Activated T-cell treated with anti-CD3 and anti-CD28 coated beads, Interleukin-2, amount 50 U/mL, for 72 hours (primary cell): ENCODE measurements around the gene SMARCB1. TPM values are rescaled to one million over a fixed set of nuclear protein-coding genes. Genes with fewer than 3 reads are reported as not detected.

Source experiments
- ATAC-seq, 2 donors: fragments of 150-1000 bp; cut with Tn5 transposase; replicated peaks in 1 of 2; 2 replicates each; pipeline ENCODE4 v1.10.0; 2021; ENCODE audit warnings: moderate library complexity in 2 of 2, mild to moderate bottlenecking in 1 of 2
- DNase-seq, 2 donors: peaks; one replicate each; pipeline ENCODE4 v3.0.0; 2021 to 2022; ENCODE audit warnings: mixed read lengths in 1 of 2
- H3K27ac Mint-ChIP-seq: one replicate; pipeline ENCODE4 v1.8.0; 2022; ENCODE audit warnings: mild to moderate bottlenecking, moderate library complexity, mixed read lengths
- H3K27me3 Mint-ChIP-seq: one replicate; pipeline ENCODE4 v1.8.0; 2022; ENCODE audit warnings: low read depth, mixed read lengths
- H3K36me3 Mint-ChIP-seq, 2 donors: one replicate each; pipeline ENCODE4 v1.8.0; 2022; ENCODE audit warnings: mixed read lengths in 2 of 2, mild to moderate bottlenecking in 1 of 2; ENCODE audit not compliant: insufficient read depth in 2 of 2
- H3K4me1 Mint-ChIP-seq: one replicate; pipeline ENCODE4 v1.8.0; 2022; ENCODE audit warnings: low read depth, mixed read lengths
- H3K4me3 Mint-ChIP-seq, 2 donors: one replicate each; pipeline ENCODE4 v1.8.0; 2022; ENCODE audit warnings: mild to moderate bottlenecking in 2 of 2, mixed read lengths in 2 of 2, moderate library complexity in 2 of 2
- H3K9me3 Mint-ChIP-seq, 2 donors: one replicate each; pipeline ENCODE4 v1.8.0; 2022; ENCODE audit warnings: mixed read lengths in 2 of 2
- total RNA-seq, 2 donors: library from RNA; stranded (reverse); gene quantifications; one replicate each; pipeline ENCODE4 v1.2.3, GENCODE V29; 2022

Gene SMARCB1
- total RNA-seq, 2 donors from 2014 or later, result 67.4 to 83.0 TPM

GRCh38 chr22:23836281-23836680 lies 49.5 kb downstream of the SMARCB1 start:
- Mint-ChIP-seq H3K4me3 (no peak overlapping the region), H3K27ac (no peak overlapping the region), H3K36me3 (peaks cover 0 to 3% of the 10 kb centered on the region in 2 donors), H3K4me1 (peaks cover 24% of the 10 kb centered on the region), H3K9me3 (no peaks in the 10 kb centered on the region), H3K27me3 (peaks cover 18% of the 10 kb centered on the region)
- no peak for ATAC-seq
- DNase-seq, result no peak

GRCh38 chr22:23836692-23837495 lies 50.1 kb downstream of the SMARCB1 start:
- ATAC-seq (no peak), DNase-seq (no peak)
- Mint-ChIP-seq H3K9me3 (no peaks in the 10 kb centered on the region), H3K27ac (no peak overlapping the region), H3K4me1 (peaks cover 24% of the 10 kb centered on the region), H3K4me3 (peak overlapping the region; percentile 17 to 98), H3K27me3 (peaks cover 20% of the 10 kb centered on the region), H3K36me3 (peaks cover 0 to 3% of the 10 kb centered on the region in 2 donors)

- H3K4me1 Mint-ChIP-seq, result peaks cover 24% of the 10 kb centered on the region
- H3K27ac Mint-ChIP-seq, result no peak overlapping the region
These were observed 50.7 kb downstream of the SMARCB1 start for GRCh38 chr22:23837496-23837859.

GRCh38 chr22:23837911-23838680 lies 51.3 kb downstream of the SMARCB1 start:
- peak overlapping the region; percentile 98 for H3K4me3 Mint-ChIP-seq
- DNase-seq, result peak in 1 of 2 donors; percentile 19
- peaks cover 0 to 3% of the 10 kb centered on the region in 2 donors for H3K36me3 Mint-ChIP-seq
- H3K9me3 Mint-ChIP-seq, result no peaks in the 10 kb centered on the region
- no peak for ATAC-seq
- H3K27me3 Mint-ChIP-seq, result peaks cover 20% of the 10 kb centered on the region
- peaks cover 24% of the 10 kb centered on the region for H3K4me1 Mint-ChIP-seq
- H3K27ac Mint-ChIP-seq, result peak overlapping the region; percentile 94

More at GRCh38 chr22:23837496-23837859, 50.7 kb downstream of the SMARCB1 start:
- DNase-seq (no peak), ATAC-seq (no peak)
- peak overlapping the region; percentile 17 to 98 for H3K4me3 Mint-ChIP-seq
- H3K36me3 Mint-ChIP-seq, result peaks cover 0 to 3% of the 10 kb centered on the region in 2 donors
- H3K9me3 Mint-ChIP-seq, result no peaks in the 10 kb centered on the region
- peaks cover 20% of the 10 kb centered on the region for H3K27me3 Mint-ChIP-seq

- Mint-ChIP-seq H3K27ac (peak within 1 kb of the TSS; percentile 94), H3K4me1 (peaks cover 24% of the 10 kb centered on the region), H3K4me3 (peak within 1 kb of the TSS; percentile 98), H3K36me3 (peaks cover 0 to 3% of the 10 kb centered on the region in 2 donors), H3K9me3 (no peaks in the 10 kb centered on the region), H3K27me3 (peaks cover 20% of the 10 kb centered on the region)
- DNase-seq (peak; percentile 97), ATAC-seq (peak; percentile 88 to 89)
These were observed 52.1 kb downstream of the SMARCB1 start, which contains the start of gene DERL3 for GRCh38 chr22:23838681-23839468. TSS of gene DERL3 (minus strand) at chr22:23839006. CDS start at chr22:23838987, 19 bp downstream.

- ATAC-seq (no peak), DNase-seq (no peak)
- Mint-ChIP-seq H3K27me3 (peaks cover 20% of the 10 kb centered on the region), H3K4me1 (peaks cover 24% of the 10 kb centered on the region), H3K9me3 (no peaks in the 10 kb centered on the region), H3K36me3 (peaks cover 0 to 3% of the 10 kb centered on the region in 2 donors), H3K4me3 (peak overlapping the region; percentile 20 to 47), H3K27ac (no peak overlapping the region)
These were observed 53.3 kb downstream of the SMARCB1 start for GRCh38 chr22:23840026-23840425.

GRCh38 chr22:23841292-23841691 lies 54.5 kb downstream of the SMARCB1 start:
- no peak overlapping the region for H3K4me3 Mint-ChIP-seq
- no peak for DNase-seq
- no peak for ATAC-seq
- H3K9me3 Mint-ChIP-seq, result no peaks in the 10 kb centered on the region
- H3K36me3 Mint-ChIP-seq, result peaks cover 0 to 3% of the 10 kb centered on the region in 2 donors
- no peak overlapping the region for H3K27ac Mint-ChIP-seq
- peaks cover 24% of the 10 kb centered on the region for H3K4me1 Mint-ChIP-seq
- peaks cover 20% of the 10 kb centered on the region for H3K27me3 Mint-ChIP-seq

- ATAC-seq (no peak), DNase-seq (no peak)
- peaks cover 24% of the 10 kb centered on the region for H3K4me1 Mint-ChIP-seq
- no peak overlapping the region for H3K4me3 Mint-ChIP-seq
- peaks cover 20% of the 10 kb centered on the region for H3K27me3 Mint-ChIP-seq
- H3K9me3 Mint-ChIP-seq, result no peaks in the 10 kb centered on the region
- no peak overlapping the region for H3K27ac Mint-ChIP-seq
- peaks cover 0 to 3% of the 10 kb centered on the region in 2 donors for H3K36me3 Mint-ChIP-seq
These were observed 55.1 kb downstream of the SMARCB1 start for GRCh38 chr22:23841736-23842445.

- no peak overlapping the region for H3K27ac Mint-ChIP-seq
- no peak for DNase-seq
- no peaks in the 10 kb centered on the region for H3K9me3 Mint-ChIP-seq
- peaks cover 20% of the 10 kb centered on the region for H3K27me3 Mint-ChIP-seq
- peaks cover 0 to 3% of the 10 kb centered on the region in 2 donors for H3K36me3 Mint-ChIP-seq
- peaks cover 18% of the 10 kb centered on the region for H3K4me1 Mint-ChIP-seq
- H3K4me3 Mint-ChIP-seq, result no peak overlapping the region
- no peak for ATAC-seq
These were observed 55.8 kb downstream of the SMARCB1 start for GRCh38 chr22:23842599-23842998.

- Mint-ChIP-seq H3K4me1 (peaks cover 3% of the 10 kb centered on the region), H3K36me3 (no peaks in the 10 kb centered on the region), H3K4me3 (no peak overlapping the region), H3K27me3 (peaks cover 16% of the 10 kb centered on the region), H3K9me3 (no peaks in the 10 kb centered on the region), H3K27ac (no peak overlapping the region)
- no peak for DNase-seq
- no peak for ATAC-seq
These were observed 58.0 kb downstream of the SMARCB1 start for GRCh38 chr22:23844739-23845202.

- H3K27me3 Mint-ChIP-seq, result peaks cover 14% of the 10 kb centered on the region
- ATAC-seq (no peak), DNase-seq (no peak)
- no peaks in the 10 kb centered on the region for H3K36me3 Mint-ChIP-seq
- no peaks in the 10 kb centered on the region for H3K9me3 Mint-ChIP-seq
- no peak overlapping the region for H3K27ac Mint-ChIP-seq
- H3K4me3 Mint-ChIP-seq, result no peak overlapping the region
- H3K4me1 Mint-ChIP-seq, result no peaks in the 10 kb centered on the region
These were observed 58.7 kb downstream of the SMARCB1 start for GRCh38 chr22:23845265-23846080.
